RWPE2 (cell line): Measurements from ENCODE around the gene CNTNAP2.

Experiments
- ATAC-seq: fragments of 200-7000 bp; cut with Tn5 transposase; 3 replicates; pipeline ENCODE4 v1.9.1; 2021; ENCODE audit warnings: low read depth
- DNase-seq: peaks from one replicate; pipeline ENCODE4 v3.0.0-alpha.2; 2020; ENCODE audit warnings: low spot score
- H3K27ac ChIP-seq: fragments of 450-650 bp; 2 replicates; pipeline ENCODE4 v1.5.1; 2017; ENCODE audit warnings: mild to moderate bottlenecking; ENCODE audit not compliant: poor library complexity, severe bottlenecking
- H3K27me3 ChIP-seq: fragments of 250-450 bp; sonication (Bioruptor Pico); 2 replicates; pipeline ENCODE4 v1.5.1; 2021; ENCODE audit warnings: mild to moderate bottlenecking, moderate library complexity; ENCODE audit not compliant: insufficient read depth, poor library complexity, severe bottlenecking
- H3K36me3 ChIP-seq: fragments of 250-450 bp; sonication (Bioruptor Pico); 2 replicates; pipeline ENCODE4 v1.5.1; 2020; ENCODE audit warnings: low read depth, mild to moderate bottlenecking, moderate library complexity
- H3K4me1 ChIP-seq: fragments of 250-450 bp; sonication (Bioruptor Pico); 2 replicates; pipeline ENCODE4 v1.5.1; 2021; ENCODE audit warnings: mild to moderate bottlenecking, moderate library complexity; ENCODE audit not compliant: insufficient read depth, poor library complexity, severe bottlenecking
- H3K4me3 ChIP-seq: fragments of 250-450 bp; sonication (Bioruptor Pico); 2 replicates; pipeline ENCODE4 v1.5.1; 2021; ENCODE audit warnings: mild to moderate bottlenecking, moderate library complexity; ENCODE audit not compliant: severe bottlenecking
- H3K9me3 ChIP-seq: fragments of 250-450 bp; sonication (Bioruptor Pico); 2 replicates; pipeline ENCODE4 v1.5.1; 2021; ENCODE audit warnings: mild to moderate bottlenecking, moderate library complexity; ENCODE audit not compliant: severe bottlenecking
- TF ChIP-seq, protein P1 (sequence below): fragments of 450-650 bp; IDR thresholded peaks from one replicate; pipeline ENCODE4 v1.5.1; 2017; ENCODE audit warnings: mild to moderate bottlenecking, moderate library complexity; ENCODE audit not compliant: poor library complexity, severe bottlenecking

The CNTNAP2 gene

GRCh38 chr7:146658604-146659003 is 542.0 kb downstream of the CNTNAP2 start:
- Histone ChIP-seq H3K9me3 (no peaks in the 10 kb centered on the region), H3K27me3 (no peaks in the 10 kb centered on the region), H3K4me3 (no peak overlapping the region), H3K27ac (no peak overlapping the region), H3K36me3 (no peaks in the 10 kb centered on the region), H3K4me1 (no peaks in the 10 kb centered on the region)
- TF ChIP-seq, protein P1, sequence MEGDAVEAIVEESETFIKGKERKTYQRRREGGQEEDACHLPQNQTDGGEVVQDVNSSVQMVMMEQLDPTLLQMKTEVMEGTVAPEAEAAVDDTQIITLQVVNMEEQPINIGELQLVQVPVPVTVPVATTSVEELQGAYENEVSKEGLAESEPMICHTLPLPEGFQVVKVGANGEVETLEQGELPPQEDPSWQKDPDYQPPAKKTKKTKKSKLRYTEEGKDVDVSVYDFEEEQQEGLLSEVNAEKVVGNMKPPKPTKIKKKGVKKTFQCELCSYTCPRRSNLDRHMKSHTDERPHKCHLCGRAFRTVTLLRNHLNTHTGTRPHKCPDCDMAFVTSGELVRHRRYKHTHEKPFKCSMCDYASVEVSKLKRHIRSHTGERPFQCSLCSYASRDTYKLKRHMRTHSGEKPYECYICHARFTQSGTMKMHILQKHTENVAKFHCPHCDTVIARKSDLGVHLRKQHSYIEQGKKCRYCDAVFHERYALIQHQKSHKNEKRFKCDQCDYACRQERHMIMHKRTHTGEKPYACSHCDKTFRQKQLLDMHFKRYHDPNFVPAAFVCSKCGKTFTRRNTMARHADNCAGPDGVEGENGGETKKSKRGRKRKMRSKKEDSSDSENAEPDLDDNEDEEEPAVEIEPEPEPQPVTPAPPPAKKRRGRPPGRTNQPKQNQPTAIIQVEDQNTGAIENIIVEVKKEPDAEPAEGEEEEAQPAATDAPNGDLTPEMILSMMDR = no peak
- no peak for ATAC-seq
- no peak for DNase-seq

DNA sequence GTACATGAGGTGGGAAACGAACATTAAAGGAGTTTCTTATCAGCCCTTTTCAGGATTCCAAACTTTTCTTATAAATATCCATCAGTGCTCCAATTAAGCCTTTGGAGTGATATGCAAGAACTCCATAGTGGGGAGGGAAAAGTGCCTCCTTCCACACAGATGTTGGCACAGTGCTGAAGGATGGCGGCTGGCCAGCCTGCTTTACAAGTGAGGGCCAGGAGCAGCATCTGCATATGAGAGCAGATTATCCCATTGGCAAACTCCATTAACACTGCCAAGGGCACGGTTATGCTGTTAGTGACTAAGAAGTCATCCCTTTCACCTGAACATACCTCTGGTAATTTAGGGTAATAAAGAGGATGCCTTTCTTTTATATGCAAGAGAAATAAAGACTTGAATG is 543.1 kb downstream of the CNTNAP2 start:
- H3K4me1 ChIP-seq = no peaks in the 10 kb centered on the region
- no peaks in the 10 kb centered on the region for H3K36me3 ChIP-seq
- H3K27ac ChIP-seq = no peak overlapping the region
- no peaks in the 10 kb centered on the region for H3K9me3 ChIP-seq
- TF ChIP-seq, protein P1 = no peak
- ATAC-seq (no peak), DNase-seq (no peak)
- H3K4me3 ChIP-seq = no peak overlapping the region
- H3K27me3 ChIP-seq = no peaks in the 10 kb centered on the region

- no peak for ATAC-seq
- Histone ChIP-seq H3K4me1 (no peaks in the 10 kb centered on the region), H3K27ac (no peak overlapping the region)
Measured at GRCh38 chr7:146660839-146661238, 544.2 kb downstream of the CNTNAP2 start.

GRCh38 chr7:146661435-146661834 is 544.8 kb downstream of the CNTNAP2 start:
- no peaks in the 10 kb centered on the region for H3K4me1 ChIP-seq
- DNase-seq (no peak), ATAC-seq (no peak)
- H3K36me3 ChIP-seq = no peaks in the 10 kb centered on the region
- no peak overlapping the region for H3K4me3 ChIP-seq
- H3K9me3 ChIP-seq = no peaks in the 10 kb centered on the region
- no peaks in the 10 kb centered on the region for H3K27me3 ChIP-seq
- TF ChIP-seq, protein P1 = no peak
- no peak overlapping the region for H3K27ac ChIP-seq

More at GRCh38 chr7:146660839-146661238, 544.2 kb downstream of the CNTNAP2 start:
- no peak for DNase-seq
- Histone ChIP-seq H3K4me3 (no peak overlapping the region), H3K27me3 (no peaks in the 10 kb centered on the region), H3K36me3 (no peaks in the 10 kb centered on the region), H3K9me3 (no peaks in the 10 kb centered on the region)
- TF ChIP-seq, protein P1 = no peak

- Histone ChIP-seq H3K27me3 (no peaks in the 10 kb centered on the region), H3K4me3 (no peak overlapping the region), H3K27ac (no peak overlapping the region), H3K9me3 (no peaks in the 10 kb centered on the region), H3K4me1 (no peaks in the 10 kb centered on the region), H3K36me3 (no peaks in the 10 kb centered on the region)
- DNase-seq (no peak), ATAC-seq (no peak)
- TF ChIP-seq, protein P1 = no peak
Measured at GRCh38 chr7:146661929-146662328, 545.3 kb downstream of the CNTNAP2 start.
